NCI-H2227 treated with DMSO at 0.1 percent for 48 hours (cell line): ENCODE results near the gene ZBTB32.
A peak's percentile ranks its signal among the peaks of the same experiment; 100 is the strongest.
"Not testable (repeated sequence)": the region's sequence is repeated elsewhere in the genome, so short reads cannot be mapped to it uniquely, and the experiment has no call there.

Source experiments
- DNase-seq: peaks from one replicate; lab custom pipeline; 2025; lab: John Stamatoyannopoulos, UW

ZBTB32 gene, protein sequence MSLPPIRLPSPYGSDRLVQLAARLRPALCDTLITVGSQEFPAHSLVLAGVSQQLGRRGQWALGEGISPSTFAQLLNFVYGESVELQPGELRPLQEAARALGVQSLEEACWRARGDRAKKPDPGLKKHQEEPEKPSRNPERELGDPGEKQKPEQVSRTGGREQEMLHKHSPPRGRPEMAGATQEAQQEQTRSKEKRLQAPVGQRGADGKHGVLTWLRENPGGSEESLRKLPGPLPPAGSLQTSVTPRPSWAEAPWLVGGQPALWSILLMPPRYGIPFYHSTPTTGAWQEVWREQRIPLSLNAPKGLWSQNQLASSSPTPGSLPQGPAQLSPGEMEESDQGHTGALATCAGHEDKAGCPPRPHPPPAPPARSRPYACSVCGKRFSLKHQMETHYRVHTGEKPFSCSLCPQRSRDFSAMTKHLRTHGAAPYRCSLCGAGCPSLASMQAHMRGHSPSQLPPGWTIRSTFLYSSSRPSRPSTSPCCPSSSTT

DNA sequence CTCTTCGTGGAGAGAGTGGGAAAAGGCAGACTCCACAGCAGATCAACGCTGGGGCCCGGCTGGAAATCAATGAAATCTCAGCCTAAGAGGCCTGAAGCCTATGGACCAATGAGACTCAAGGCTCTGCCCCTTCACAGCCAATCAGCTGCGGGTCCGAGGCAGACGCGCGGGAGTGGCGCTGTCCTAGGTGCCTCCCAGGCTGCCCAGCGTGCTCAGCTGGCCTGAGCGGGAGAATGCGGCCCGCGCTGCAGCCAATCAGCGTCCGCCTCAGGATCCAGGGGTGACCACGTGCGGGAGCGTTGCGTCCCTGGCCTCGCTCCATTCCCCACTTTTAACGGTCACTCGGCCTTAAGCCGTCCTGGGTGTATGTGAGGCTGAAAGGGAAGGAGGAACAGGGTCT is at the start of gene ZBTB32:
Gene ZBTB32 (plus strand): TSS at position 341 of the 400 bp plus-strand sequence. CDS start 10,069 bp downstream, outside the sequence.
- DNase-seq, result no peak

DNA sequence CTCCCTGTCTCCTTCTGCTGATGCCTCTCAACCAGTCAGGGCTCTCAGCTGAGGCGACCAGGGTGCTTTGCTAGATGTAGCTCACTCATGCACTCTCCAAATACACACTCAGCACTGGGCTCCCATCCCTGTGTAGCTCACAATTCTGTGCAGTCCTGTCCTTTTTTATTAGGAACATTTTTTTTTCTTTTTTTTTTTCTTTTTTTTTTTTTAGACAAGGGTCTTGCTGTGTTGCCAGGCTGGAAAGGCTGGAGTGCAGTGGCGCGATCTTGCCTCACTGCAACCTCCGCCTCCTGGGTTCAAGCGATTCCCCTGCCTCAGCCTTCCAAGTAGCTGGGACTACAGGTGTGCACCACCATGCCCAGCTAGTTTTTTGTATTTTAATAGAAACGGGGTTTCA is 49.5 kb upstream of the ZBTB32 start:
- not testable (repeated sequence) for DNase-seq

DNA sequence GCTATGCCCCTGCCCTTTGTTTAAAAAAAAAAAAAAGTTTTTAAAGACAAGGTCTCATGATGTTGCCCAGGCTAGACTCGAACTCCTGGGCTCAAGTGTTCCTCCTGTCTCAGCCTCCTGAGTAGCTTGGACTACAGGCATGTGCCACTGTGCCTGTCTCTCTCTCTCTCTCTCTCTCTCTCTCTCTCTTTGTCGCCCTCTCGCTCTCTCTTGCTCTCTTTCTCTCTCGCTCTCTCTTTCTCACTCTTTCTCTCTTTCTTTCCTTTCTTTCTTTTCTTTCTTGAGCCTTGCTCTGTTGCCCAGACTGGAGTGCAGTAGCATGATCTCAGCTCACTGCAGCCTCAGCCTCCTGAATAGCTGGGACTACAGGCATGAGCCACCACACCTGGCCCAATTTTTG is 48.8 kb upstream of the ZBTB32 start:
- no peak for DNase-seq

DNA sequence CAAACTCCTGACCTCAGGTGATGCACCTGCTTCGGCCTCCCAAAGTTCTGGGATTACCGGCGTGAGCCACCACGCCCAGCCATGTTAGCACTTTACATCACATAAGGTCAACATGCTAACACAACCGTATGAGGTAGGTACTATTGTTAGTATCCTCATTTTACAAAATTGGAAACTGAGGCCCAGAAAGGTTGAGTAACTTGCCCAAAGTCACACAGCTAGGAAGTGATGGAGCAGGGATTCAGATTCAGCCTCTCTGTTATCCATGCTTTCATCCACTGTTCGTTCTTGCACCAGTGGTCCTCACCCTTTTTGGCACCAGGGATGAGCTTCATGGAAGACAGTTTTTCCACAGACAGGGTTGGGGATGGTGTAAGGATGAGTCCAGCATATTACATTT is 47.7 kb upstream of the ZBTB32 start:
- DNase-seq, result no peak

DNA sequence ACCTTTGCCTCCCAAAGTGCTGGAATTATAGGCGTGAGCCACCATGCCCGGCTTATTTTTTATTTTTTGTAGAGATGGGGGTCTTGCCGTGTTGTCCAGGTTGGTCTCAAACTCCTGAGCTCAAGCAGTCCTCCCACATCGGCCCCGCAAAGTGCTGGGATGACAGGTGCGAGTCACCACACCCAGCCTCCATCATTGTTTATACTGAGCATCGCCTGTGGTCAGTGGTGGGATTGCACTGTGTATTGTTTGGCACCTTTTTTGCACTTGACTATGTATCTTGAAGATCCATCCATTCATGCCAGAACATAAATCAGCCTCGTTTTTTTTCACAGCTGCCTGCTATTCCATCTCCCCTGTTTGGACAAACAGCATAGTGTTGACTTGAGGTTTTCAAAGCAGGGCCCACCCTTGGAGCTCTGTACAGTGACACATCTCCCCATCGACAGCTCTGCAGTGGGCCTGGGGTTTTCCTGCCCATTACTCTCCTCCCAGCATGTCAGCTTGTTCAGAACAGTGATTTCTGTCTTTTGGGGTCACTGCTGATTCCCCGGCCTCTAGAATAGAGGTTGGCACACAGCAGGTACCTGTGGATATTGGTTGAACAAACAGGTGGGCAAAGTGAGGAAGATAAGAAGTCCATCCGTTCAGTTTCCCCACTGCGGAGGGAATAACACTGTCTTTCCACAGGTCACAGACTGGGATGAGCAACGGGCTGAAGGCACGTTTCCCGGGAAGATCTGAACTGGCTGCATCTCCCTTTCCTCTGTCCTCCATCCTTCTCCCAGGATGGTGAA is 46.3 kb upstream of the ZBTB32 start:
- DNase-seq, result no peak

DNA sequence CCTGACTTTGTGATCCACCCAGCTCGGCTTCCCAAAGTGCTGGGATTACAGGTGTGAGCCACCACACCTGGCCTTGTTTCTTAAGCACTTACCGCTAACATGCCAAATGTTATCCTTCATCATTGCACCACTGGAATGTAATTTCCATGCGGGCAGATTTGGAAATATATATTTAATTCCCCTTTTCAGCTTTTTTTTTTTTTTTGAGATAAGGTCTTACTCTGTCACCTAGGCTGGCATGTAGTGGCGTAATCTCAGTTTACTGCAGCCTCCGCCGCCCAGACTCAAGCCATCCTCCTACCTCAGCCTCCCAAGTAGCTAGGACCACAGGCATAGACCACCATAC is 42.4 kb upstream of the ZBTB32 start:
- DNase-seq, result no peak

DNA sequence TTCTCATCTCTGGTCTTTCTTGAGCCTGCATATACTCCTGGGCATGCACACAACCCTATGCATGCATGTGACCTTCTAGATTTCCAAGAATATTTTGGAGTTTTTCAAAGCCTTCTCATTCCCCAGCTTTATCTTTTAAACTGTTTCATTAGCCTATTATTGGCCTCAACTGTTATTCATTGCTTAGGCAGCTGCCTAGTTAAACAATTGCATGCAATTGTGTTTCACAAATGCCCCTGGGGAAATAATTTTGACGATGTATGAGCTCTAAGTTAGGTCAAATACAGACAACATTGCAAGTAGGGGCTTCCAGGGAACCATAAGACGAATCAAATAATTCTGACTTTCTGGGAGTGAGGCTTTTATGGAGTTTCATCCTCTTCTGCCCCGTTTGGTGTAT is 40.4 kb upstream of the ZBTB32 start:
- no peak for DNase-seq

DNA sequence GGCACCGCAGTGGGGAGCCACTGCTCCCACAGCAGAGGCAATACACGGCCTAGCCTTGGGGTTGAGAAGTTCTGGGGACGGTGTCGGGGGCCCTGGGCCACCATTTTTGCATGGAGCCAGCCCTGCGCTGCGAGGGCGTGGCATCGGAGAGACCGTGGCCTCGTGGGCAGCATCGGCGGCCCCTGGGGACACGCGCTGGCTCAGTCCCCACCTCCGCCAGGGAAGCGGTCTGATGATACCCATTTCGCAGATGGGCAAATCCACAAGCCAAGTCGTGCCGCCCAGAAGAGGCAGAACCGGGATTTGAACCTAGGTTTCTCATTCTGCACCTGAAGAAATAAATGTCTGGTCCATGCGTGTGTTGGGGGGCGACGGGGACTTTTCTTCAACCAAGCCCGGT is 39.2 kb upstream of the ZBTB32 start:
- no peak for DNase-seq

DNA sequence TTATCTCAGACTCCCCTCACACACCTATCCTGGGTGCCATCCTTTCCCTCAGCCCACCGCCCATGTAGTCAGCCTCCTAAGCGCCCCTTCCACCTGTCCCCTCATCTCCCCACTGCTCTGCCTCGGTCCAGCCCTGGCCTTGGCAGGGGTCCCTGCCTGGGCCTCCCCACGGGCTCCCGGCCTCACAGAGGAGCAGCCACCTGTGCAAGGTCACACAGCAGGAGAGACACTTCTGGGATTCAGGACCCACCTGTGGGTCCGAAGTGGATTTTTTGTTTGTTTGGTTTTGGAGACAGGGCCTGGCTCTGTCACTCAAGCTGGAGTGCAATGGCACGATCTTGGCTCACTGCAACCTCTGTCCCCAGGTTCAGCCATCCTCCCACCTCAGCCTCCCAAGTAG is 38.8 kb upstream of the ZBTB32 start:
- DNase-seq, result no peak

DNA sequence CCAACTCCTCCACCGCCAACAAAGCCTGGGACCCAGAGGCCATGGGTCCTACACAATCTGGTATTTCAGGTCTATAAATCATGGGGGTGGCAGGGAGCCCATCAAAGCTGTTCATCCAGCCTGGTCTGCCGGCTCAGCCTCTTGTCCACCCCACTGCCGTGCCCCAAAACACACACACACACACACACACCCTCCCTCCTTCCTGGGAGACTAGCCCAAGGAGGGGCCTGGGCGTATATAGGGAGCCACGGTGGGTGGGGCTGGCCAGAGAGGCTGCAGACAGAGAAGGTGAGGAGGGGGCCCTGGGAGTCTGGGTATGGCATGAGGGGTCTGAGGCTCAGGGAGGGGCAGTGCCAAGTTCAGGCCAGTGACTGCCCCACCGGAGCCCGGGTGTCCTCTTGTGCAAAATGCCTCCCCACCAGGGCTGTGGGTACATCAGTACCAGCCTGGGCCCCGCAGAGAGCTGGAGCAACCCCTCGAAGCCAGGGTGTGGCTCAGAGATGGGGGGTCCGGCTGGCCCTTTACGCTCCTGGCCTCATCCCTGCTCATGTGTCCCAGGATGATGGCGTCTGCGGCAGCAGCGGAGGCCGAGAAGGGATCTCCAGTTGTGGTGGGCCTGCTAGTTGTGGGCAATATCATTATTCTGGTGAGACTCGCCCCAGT is 38.0 kb upstream of the ZBTB32 start, which contains the start of gene UPK1A:
Gene UPK1A (plus strand): TSS at position 267 of the 663 bp plus-strand sequence. CDS start 296 bp downstream, at position 563.
- no peak for DNase-seq

DNA sequence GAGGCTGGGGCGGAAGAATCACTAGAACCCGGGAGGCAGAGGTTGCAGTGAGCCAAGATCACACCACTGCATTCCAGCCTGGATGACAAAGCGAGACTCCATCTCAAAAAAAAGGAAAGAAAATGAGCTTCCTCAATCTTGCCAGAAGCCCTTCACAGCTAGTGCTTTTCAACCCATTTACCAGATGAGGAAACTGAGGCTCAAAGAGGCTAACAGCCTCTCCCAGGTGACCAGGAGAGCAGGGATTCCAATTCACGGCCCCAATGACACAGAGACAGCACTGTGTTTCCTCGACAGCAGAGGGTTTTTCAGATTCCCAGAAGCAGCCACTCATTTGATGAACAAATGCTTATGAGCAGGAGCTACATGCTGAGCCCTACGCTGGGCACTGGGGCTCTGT is 34.8 kb upstream of the ZBTB32 start:
- DNase-seq, result no peak

DNA sequence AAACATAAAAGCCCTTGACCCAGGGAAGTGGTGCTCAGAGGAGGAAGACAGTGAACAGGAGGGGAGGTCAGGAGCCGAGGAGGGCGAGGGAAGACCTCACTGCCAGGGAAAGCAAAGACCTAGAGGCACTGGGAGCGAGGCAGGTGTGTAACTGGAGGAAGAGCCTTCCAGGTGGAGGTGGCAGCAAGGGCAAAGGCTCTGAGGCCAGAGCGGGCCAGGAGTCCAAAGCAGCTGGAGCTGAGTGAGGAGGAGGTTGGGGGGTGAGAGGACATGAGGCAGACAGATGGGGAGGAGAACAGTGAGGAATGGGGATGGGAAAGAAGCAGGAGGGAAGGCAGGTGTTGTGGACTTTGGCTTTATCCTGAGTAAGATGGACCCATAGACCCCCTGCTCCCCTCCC is 34.4 kb upstream of the ZBTB32 start:
- no peak for DNase-seq

DNA sequence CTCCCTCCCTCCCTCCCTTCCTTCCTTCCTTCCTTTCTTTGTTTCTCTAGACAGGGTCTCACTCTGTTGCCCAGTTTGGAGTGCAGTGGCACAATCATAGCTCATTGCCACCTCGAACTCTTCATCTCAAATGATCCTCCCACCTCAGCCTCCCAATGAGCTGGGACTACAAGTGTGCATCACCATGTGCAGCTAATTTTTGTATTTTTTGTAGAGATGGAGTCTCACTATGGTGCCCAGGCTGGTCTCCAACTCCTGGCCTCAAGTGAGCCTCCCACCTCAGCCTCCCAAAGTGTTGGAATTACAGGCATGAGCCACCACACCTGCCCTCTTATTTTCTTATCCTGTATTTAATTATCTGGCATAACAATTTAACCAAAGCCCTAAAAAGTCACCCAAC is 33.7 kb upstream of the ZBTB32 start:
- DNase-seq, result no peak

DNA sequence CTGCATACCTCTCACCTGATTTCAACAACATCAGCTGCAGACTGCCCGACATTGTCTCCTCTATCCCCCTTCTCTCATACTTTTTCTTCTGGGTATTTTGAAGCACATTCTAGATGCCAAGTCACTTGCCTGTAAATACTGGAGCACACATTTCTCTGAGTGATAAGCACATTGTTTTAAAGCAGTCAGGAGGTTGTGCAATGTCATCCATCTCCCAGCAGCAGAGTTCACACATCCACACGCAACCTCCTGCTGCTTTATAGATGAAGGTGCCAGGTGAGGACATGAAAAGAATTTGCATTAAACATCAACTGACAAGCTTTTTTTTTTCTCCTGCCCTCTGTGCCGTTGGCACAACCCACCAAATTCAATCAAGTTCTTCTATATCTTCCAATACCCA is 32.5 kb upstream of the ZBTB32 start:
- no peak for DNase-seq

DNA sequence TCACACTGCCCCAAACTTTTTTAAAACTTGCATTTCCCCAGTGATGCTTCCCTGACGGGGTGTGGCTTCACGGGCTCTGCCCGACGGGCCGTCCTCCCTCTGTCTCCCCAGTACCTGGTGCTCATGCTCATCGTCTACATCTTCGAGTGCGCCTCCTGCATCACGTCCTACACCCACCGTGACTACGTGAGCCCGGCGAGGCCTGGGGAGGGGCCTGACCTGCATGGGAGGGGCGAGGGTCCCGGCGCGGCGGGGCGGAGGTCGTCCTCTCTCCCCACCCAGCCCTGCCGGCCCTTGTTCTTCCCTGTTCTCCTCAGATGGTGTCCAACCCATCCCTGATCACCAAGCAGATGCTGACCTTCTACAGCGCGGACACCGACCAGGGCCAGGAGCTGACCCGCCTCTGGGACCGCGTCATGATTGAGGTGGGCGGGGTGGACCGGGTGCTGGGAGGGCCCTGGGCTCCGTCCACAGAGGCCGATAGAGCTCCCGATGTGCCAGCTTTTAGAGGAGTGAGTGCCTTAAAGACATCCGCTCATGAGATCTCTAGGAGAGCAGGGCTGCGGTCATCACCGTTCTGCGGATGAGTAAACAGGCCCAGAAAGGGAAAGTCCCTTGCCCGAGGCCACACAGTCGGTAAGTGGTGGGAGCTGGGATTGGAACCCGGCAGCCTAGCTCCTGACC is 31.1 kb upstream of the ZBTB32 start:
- DNase-seq, result peak; percentile 99

DNA sequence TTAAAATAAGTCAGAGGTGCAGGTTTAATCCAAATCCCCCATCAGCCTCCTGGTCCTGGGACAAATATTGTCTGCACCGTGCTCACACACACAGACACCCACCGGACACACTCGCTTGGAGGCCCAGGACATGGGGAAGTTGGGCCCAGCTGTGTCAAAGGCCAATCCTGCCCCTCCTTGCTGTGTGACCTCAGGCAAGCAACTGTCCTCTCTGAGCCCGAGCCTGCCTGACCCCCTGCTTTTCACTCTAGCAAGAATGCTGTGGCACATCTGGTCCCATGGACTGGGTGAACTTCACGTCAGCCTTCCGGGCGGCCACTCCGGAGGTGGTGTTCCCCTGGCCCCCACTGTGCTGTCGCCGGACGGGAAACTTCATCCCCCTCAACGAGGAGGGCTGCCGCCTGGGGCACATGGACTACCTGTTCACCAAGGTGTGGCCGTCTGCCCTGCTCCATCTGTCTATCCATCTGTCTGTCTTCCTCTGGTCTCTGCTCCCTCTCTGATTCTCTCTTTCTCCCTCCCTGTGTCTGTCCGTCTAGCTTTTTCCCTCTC is 28.7 kb upstream of the ZBTB32 start:
- DNase-seq, result no peak

DNA sequence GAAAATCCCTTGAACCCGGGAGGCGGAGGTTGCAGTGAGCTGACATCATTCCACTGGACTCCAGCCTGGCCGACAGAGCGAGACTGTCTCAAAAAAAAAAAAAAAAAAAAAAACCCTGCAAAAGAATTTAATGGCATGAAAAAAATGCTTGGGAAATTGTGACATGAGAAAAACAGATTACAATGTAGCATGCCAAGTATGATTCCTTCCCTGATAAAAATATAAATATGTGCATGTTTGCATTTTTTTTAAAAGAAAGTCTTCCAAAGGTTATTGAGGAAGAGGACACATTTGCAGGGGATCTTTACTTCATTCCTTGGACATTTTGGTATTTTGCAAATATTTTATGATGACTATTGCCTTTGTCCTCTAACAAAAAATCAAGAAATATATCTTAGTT is 14.5 kb upstream of the ZBTB32 start:
- DNase-seq, result no peak

DNA sequence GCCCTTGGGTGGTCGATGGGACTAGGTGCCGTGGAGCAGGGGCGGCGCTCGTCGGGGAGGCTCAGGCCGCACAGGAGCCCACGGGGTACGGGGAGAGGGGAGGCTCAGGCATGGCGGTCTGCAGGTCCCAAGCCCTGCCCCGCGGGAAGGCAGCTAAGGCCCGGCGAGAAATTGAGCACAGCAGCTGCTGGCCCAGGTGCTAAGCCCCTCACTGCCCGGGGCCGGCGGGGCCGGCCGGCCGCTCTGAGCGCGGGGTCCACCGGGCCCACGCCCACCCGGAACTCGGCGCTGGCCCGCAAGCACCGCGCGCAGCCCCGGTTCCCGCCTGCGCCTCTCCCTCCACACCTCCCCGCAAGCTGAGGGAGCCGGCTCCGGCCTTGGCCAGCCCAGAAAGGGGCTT is 13.3 kb upstream of the ZBTB32 start:
- not testable (repeated sequence) for DNase-seq

DNA sequence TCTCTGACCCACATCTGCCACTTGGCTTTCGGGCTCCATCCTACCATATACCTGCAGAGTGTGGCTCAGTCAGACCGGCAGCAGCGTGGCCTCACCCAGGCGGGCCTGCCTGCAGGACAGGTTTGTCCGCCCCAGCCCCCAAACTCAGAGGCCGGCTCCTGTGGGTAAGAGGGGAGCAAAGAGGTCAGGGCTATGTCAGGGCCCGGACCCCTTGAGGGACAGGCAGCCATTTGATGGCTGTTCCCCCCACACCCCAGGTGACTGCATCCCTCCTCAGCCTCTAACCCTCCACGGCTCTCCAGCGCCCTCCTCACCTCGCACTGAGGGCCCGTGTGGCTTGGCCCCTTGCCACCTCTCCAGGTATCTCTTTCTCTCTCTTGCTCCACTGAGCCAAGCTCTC is 12.3 kb upstream of the ZBTB32 start:
- DNase-seq, result no peak

DNA sequence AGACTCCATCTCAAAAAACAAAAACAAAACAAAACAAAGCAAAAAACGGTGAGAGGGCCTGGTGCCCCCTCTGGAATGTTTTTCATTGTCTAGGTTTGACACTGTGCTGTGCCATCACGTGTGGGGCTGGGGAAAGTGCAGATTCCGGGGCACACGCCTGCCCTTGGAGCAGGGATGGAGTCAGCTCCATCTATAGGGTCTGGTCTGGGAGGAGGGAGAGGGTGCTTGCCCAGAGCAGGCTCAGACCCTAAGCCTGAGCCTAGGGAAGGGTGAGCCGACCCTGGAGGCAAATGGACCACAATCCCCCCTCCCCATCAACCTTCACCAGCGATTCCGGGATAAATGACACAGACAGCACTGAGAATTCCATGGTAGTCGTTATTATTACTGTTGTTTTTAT is 10.9 kb upstream of the ZBTB32 start:
- DNase-seq, result no peak

DNA sequence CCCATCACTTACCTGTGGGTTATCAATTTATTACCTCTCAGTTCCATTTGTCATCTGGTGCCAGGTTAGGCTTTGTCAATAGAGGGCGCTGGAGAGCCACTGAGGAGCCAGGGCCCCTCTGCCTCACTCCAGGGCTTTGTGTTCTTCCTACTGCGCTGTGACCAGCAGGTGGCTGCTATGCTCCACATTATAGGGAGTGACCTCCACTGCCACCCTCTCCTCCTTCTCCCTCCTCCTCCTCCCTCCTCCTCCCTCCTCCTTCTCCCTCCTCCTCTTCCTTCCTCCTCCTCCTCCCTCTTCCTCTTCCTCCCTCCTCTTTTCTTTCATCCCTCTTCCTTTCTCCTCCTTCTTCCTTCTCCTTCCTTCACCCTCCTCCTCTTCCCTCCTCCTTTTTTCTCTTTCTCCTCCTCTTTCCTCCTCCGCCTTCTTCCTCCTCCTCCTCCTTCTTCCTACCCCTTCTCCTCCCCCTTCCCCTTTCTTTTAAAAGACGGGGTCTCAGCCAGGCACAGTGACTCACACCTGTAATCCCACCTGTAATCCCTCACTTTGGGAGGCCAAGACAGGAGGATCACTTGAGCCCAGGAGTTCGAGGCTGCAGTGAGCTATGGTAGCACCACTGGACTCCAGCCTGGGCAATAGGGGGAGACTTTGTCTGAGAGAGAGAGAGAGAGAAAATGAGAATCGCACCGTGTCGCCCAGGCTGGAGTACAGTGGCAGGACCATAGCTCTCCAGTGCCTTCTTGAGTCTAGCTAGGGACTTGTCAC is 10.3 kb upstream of the ZBTB32 start:
- peak; percentile 98 for DNase-seq
